OCI-LY7 (cell line): ENCODE data around the gene ABCC9. TPM values are rescaled to one million over a fixed set of nuclear protein-coding genes. Genes with fewer than 3 reads are reported as not detected.

ENCODE experiments used
- BruUV-seq: library from RNA; stranded (reverse); fragments of 400-500 nt; replicated peaks from 2 replicates; lab custom pipeline; 2021; lab: Mats Ljungman, UMichigan
- CTCF ChIA-PET: fragments of 300-600 bp; sonication (Branson Sonifier 250); formaldehyde crosslinking; loops from one replicate; lab custom pipeline; 2022; ENCODE audit warnings: antibody characterized with exemption; ENCODE audit not compliant: unreplicated experiment; lab: Charles Lee
- POLR2A ChIA-PET: fragments of 300-600 bp; sonication (Branson Sonifier 250); formaldehyde crosslinking; loops from one replicate; lab custom pipeline; 2022; ENCODE audit warnings: antibody characterized with exemption; lab: Charles Lee
- DNase-seq: peaks from one replicate; pipeline ENCODE4 v3.0.0-alpha.2; 2015; ENCODE audit warnings: low spot score
- H2AFZ ChIP-seq: fragments of 200-600 bp; sonication (generic), shearing (Covaris generic); 2 replicates; pipeline ENCODE4 v1.6.1; 2014; ENCODE audit warnings: mild to moderate bottlenecking, antibody characterized with exemption, low read length, moderate library complexity
- H3K27ac ChIP-seq: fragments of 200-600 bp; sonication (generic); 2 replicates; pipeline ENCODE4 v1.5.1; 2014; ENCODE audit warnings: mixed run types, low read depth, mild to moderate bottlenecking, moderate library complexity, low read length, inconsistent platforms; ENCODE audit not compliant: poor library complexity, severe bottlenecking
- H3K36me3 ChIP-seq: fragments of 200-600 bp; sonication (generic); 2 replicates; pipeline ENCODE4 v1.6.1; 2014; ENCODE audit warnings: mild to moderate bottlenecking, antibody characterized with exemption, low read length, moderate library complexity, mixed read lengths; ENCODE audit not compliant: insufficient read depth
- H3K4me1 ChIP-seq: fragments of 200-600 bp; sonication (generic); 2 replicates; pipeline ENCODE4 v1.5.1; 2014; ENCODE audit warnings: mild to moderate bottlenecking, low read length; ENCODE audit not compliant: insufficient read depth, poor library complexity, severe bottlenecking
- H3K4me2 ChIP-seq: fragments of 200-600 bp; sonication (generic); 2 replicates; pipeline ENCODE4 v1.6.1; 2014; ENCODE audit warnings: mild to moderate bottlenecking, low read length
- H3K4me3 ChIP-seq: fragments of 200-600 bp; sonication (generic); 2 replicates; pipeline ENCODE4 v1.5.1; 2014; ENCODE audit warnings: mild to moderate bottlenecking, low read depth, low read length; ENCODE audit not compliant: poor library complexity, severe bottlenecking
- H3K79me2 ChIP-seq: fragments of 200-600 bp; sonication (generic); 2 replicates; pipeline ENCODE4 v1.6.1; 2016; ENCODE audit warnings: low read depth, mild to moderate bottlenecking, low read length, moderate library complexity, mixed read lengths; ENCODE audit not compliant: insufficient read depth
- H3K9me2 ChIP-seq: fragments of 200-600 bp; sonication (generic); 2 replicates; pipeline ENCODE4 v1.6.1; 2016; ENCODE audit warnings: mild to moderate bottlenecking, low read length, mixed read lengths; ENCODE audit not compliant: insufficient read depth
- H3K9me3 ChIP-seq: fragments of 200-600 bp; sonication (generic); 2 replicates; pipeline ENCODE4 v1.6.1; 2014; ENCODE audit warnings: mild to moderate bottlenecking, mixed run types, low read length, mixed read lengths
- H4K20me1 ChIP-seq: fragments of 200-600 bp; sonication (generic); 2 replicates; pipeline ENCODE4 v1.6.1; 2014; ENCODE audit warnings: mild to moderate bottlenecking, antibody characterized with exemption, low read length, moderate library complexity, mixed read lengths; ENCODE audit not compliant: insufficient read depth
- EZH2phosphoT487 ChIP-seq: fragments of 200-600 bp; sonication (generic); IDR thresholded peaks from 2 replicates; pipeline ENCODE4 v1.6.1; 2018; ENCODE audit warnings: low read depth, borderline replicate concordance, mild to moderate bottlenecking, mixed run types, antibody characterized with exemption, low read length, moderate library complexity, mixed read lengths
- intact Hi-C: fragments of 100-400 bp; cut with micrococcal nuclease; formaldehyde crosslinking; loops from one replicate; pipeline ENCODE4 v1.10.0; 2022; ENCODE audit not compliant: unreplicated experiment
- total RNA-seq, 2 experiments: library from RNA; depleted of rRNA in 1 of 2; stranded (reverse); fragments of >200 nt in 1 of 2; shearing (Covaris generic) in 1 of 2; gene quantifications; 2 replicates each; pipeline ENCODE4 v1.2.3, GENCODE V29; 2014 to 2022
- TF ChIP-seq, protein P1 (sequence below): fragments of 200-600 bp; sonication (generic); conservative IDR thresholded peaks from 2 replicates; pipeline ENCODE4 v1.5.1; 2014; ENCODE audit warnings: mild to moderate bottlenecking, antibody characterized with exemption, low read length, moderate library complexity, mixed read lengths

Gene ABCC9
- total RNA-seq, 2 experiments from 2014 or later: not detected

GRCh38 chr12:21837847-21838246, 103.4 kb downstream of the ABCC9 start:
- BruUV-seq: no TSS peak
- no peak overlapping the region for H3K4me2 ChIP-seq
- no peaks in the 10 kb centered on the region for H4K20me1 ChIP-seq
- H3K9me2 ChIP-seq: no peaks in the 10 kb centered on the region
- H3K36me3 ChIP-seq: no peaks in the 10 kb centered on the region
- H3K27ac ChIP-seq: no peak overlapping the region
- H3K79me2 ChIP-seq: no peaks in the 10 kb centered on the region
- no peak for DNase-seq
- H3K4me1 ChIP-seq: no peaks in the 10 kb centered on the region
- TF ChIP-seq EZH2phosphoT487: no peak
- TF ChIP-seq, protein P1, sequence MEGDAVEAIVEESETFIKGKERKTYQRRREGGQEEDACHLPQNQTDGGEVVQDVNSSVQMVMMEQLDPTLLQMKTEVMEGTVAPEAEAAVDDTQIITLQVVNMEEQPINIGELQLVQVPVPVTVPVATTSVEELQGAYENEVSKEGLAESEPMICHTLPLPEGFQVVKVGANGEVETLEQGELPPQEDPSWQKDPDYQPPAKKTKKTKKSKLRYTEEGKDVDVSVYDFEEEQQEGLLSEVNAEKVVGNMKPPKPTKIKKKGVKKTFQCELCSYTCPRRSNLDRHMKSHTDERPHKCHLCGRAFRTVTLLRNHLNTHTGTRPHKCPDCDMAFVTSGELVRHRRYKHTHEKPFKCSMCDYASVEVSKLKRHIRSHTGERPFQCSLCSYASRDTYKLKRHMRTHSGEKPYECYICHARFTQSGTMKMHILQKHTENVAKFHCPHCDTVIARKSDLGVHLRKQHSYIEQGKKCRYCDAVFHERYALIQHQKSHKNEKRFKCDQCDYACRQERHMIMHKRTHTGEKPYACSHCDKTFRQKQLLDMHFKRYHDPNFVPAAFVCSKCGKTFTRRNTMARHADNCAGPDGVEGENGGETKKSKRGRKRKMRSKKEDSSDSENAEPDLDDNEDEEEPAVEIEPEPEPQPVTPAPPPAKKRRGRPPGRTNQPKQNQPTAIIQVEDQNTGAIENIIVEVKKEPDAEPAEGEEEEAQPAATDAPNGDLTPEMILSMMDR: no peak
- no peaks in the 10 kb centered on the region for H3K9me3 ChIP-seq
- ChIA-PET CTCF (no interaction called here), POLR2A (no interaction called here)
- no peak overlapping the region for H3K4me3 ChIP-seq
- H2AFZ ChIP-seq: no peak overlapping the region
- intact Hi-C loops: no loop called here

DNA sequence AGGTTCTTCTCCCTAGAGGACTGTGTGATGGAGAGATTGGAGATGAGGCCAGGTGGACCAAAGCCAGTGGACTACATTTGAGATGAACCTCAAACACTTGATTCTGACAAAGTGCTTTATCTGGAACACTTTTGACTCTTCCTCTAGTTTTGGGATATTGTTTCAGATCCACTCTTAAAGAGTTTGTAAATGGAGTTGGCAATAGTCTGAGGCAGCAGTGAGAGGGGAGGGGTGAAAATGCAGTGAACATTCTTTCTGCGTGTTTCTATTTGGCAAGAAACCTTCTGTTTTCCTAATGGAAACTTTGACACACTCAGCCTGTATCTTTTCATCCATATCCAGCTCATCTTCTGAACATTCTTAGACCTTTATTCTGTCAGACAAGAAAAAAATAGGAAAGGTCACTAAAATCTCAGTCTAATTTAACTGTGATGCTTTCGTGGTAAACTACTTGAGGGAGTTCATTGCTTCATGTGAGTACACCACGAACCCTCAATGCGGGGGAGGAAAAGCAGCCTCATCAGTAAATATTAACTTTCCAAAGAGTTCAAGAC, 109.4 kb downstream of the ABCC9 start:
- no peaks in the 10 kb centered on the region for H4K20me1 ChIP-seq
- ChIA-PET CTCF (no interaction called here), POLR2A (interaction anchor here (0.7 kb wide), 1 partner anchor 1527 kb away, joined by 3 read pairs; no protein-coding TSS in a partner anchor)
- H3K79me2 ChIP-seq: no peaks in the 10 kb centered on the region
- H3K4me2 ChIP-seq: no peak overlapping the region
- H3K9me3 ChIP-seq: no peaks in the 10 kb centered on the region
- intact Hi-C loops: no loop called here
- H3K4me1 ChIP-seq: no peaks in the 10 kb centered on the region
- H3K36me3 ChIP-seq: no peaks in the 10 kb centered on the region
- H2AFZ ChIP-seq: no peak overlapping the region
- no peak overlapping the region for H3K27ac ChIP-seq
- BruUV-seq: no TSS peak
- no peaks in the 10 kb centered on the region for H3K9me2 ChIP-seq
- no peak for DNase-seq
- H3K4me3 ChIP-seq: no peak overlapping the region
- no peak for TF ChIP-seq EZH2phosphoT487
- TF ChIP-seq, protein P1: no peak

DNA sequence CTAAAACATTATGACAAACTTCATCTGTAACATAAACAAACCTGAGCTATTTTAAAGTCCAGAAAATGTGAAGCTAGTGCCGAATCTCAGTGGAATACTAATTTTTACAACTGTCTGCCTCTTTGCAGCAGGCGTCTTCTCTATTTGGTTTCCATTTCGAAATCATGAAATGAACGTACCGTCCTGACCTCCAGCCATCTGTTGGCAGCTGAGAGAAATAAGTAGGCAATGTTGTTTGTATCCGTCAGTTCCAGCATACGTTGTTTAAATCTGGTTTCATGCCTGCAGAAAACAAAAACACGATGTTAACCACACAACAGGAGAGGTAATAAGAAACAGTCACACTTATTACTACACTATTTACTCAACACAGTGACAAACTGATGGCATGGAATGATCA, 112.4 kb downstream of the ABCC9 start:
- Histone ChIP-seq H3K9me2 (no peaks in the 10 kb centered on the region), H2AFZ (no peak overlapping the region), H3K4me3 (no peak overlapping the region), H3K27ac (no peak overlapping the region), H3K9me3 (no peaks in the 10 kb centered on the region), H3K79me2 (no peaks in the 10 kb centered on the region), H3K4me1 (no peaks in the 10 kb centered on the region), H4K20me1 (no peaks in the 10 kb centered on the region), H3K4me2 (no peak overlapping the region), H3K36me3 (no peaks in the 10 kb centered on the region)
- no peak for DNase-seq
- no peak for TF ChIP-seq EZH2phosphoT487
- TF ChIP-seq, protein P1: no peak
- CTCF ChIA-PET: no interaction called here
- intact Hi-C loops: no loop called here
- POLR2A ChIA-PET: interaction anchor here (0.5 kb wide), 1 partner anchor 25 kb away, joined by 3 read pairs; no protein-coding TSS in a partner anchor
- no TSS peak for BruUV-seq
